IMR-90 (cell line): ENCODE measurements around the gene VPS72. TPM values are rescaled to one million over a fixed set of nuclear protein-coding genes. Genes with fewer than 3 reads are reported as not detected.
"Not testable (repeated sequence)": the region's sequence is repeated elsewhere in the genome, so short reads cannot be mapped to it uniquely, and the experiment has no call there.

ENCODE experiments used
- ATAC-seq: fragments of 200-7000 bp; cut with Tn5 transposase; 2 replicates; pipeline ENCODE4 v1.9.1; 2020; ENCODE audit warnings: low read depth, mild to moderate bottlenecking, moderate library complexity
- BruUV-seq: library from RNA; stranded (reverse); fragments of 400-500 nt; replicated peaks from 2 replicates; lab custom pipeline; 2021; lab: Mats Ljungman, UMichigan
- CTCF ChIA-PET: fragments of 300-600 bp; formaldehyde crosslinking; extraction: SDS; loops from one replicate; lab custom pipeline; 2021; ENCODE audit warnings: antibody characterized with exemption; lab: Yijun Ruan, JAX
- POLR2A ChIA-PET: fragments of 300-600 bp; sonication (Branson Sonifier 250); formaldehyde crosslinking; loops from one replicate; lab custom pipeline; 2022; ENCODE audit warnings: antibody characterized with exemption; ENCODE audit not compliant: unreplicated experiment; lab: Charles Lee
- DNase-seq: peaks from one replicate; pipeline ENCODE4 v3.0.0; 2013
- H2AFZ ChIP-seq: replicated peaks from 2 replicates; pipeline ENCODE3; 2013; ENCODE audit warnings: low read length, mild to moderate bottlenecking; ENCODE audit not compliant: poor library complexity
- H2AK5ac ChIP-seq: 2 replicates; pipeline ENCODE4 v1.6.1; 2013; ENCODE audit warnings: low read depth, low read length, inconsistent platforms
- H2AK9ac ChIP-seq: replicated peaks from 2 replicates; pipeline ENCODE3; 2013; ENCODE audit warnings: mild to moderate bottlenecking, low read depth, low read length, moderate library complexity; ENCODE audit not compliant: poor library complexity
- H2BK120ac ChIP-seq: 2 replicates; pipeline ENCODE4 v1.6.1; 2013; ENCODE audit warnings: low read depth, low read length, inconsistent platforms
- H2BK15ac ChIP-seq: 3 replicates; pipeline ENCODE4 v1.6.1; 2013; ENCODE audit warnings: low read depth, low read length, inconsistent platforms
- H2BK20ac ChIP-seq: 2 replicates; pipeline ENCODE4 v1.6.1; 2013; ENCODE audit warnings: low read depth, mild to moderate bottlenecking, inconsistent platforms, low read length, moderate library complexity
- H2BK5ac ChIP-seq: 2 replicates; pipeline ENCODE4 v1.6.1; 2013; ENCODE audit warnings: mild to moderate bottlenecking, low read depth, low read length, inconsistent platforms; ENCODE audit not compliant: poor library complexity, severe bottlenecking
- H3K14ac ChIP-seq: replicated peaks from 2 replicates; pipeline ENCODE4 v1.6.1; 2013; ENCODE audit warnings: low read depth, low read length, inconsistent platforms
- H3K18ac ChIP-seq: 2 replicates; pipeline ENCODE4 v1.6.1; 2013; ENCODE audit warnings: low read depth, low read length, control low read depth
- H3K23ac ChIP-seq: 2 replicates; pipeline ENCODE4 v1.6.1; 2013; ENCODE audit warnings: low read depth, low read length, inconsistent platforms
- H3K27ac ChIP-seq: 2 replicates; pipeline ENCODE4 v1.5.1; 2013; ENCODE audit warnings: mild to moderate bottlenecking, control low read depth, low read length; ENCODE audit not compliant: insufficient read depth
- H3K27me3 ChIP-seq: 2 replicates; pipeline ENCODE4 v1.6.1; 2013; ENCODE audit warnings: low read length; ENCODE audit not compliant: control insufficient read depth, insufficient read depth
- H3K36me3 ChIP-seq: 2 replicates; pipeline ENCODE4 v1.6.1; 2013; ENCODE audit warnings: low read length, mixed read lengths; ENCODE audit not compliant: control insufficient read depth, insufficient read depth
- H3K4ac ChIP-seq: 2 replicates; pipeline ENCODE4 v1.6.1; 2013; ENCODE audit warnings: low read depth, low read length, inconsistent platforms
- H3K4me1 ChIP-seq: 2 replicates; pipeline ENCODE4 v1.6.1; 2013; ENCODE audit warnings: low read length, mixed read lengths; ENCODE audit not compliant: control insufficient read depth, insufficient read depth
- H3K4me2 ChIP-seq: 2 replicates; pipeline ENCODE4 v1.6.1; 2013; ENCODE audit warnings: low read depth, mild to moderate bottlenecking, control low read depth, low read length, moderate library complexity
- H3K4me3 ChIP-seq: 2 replicates; pipeline ENCODE4 v1.5.1; 2013; ENCODE audit warnings: low read depth, mild to moderate bottlenecking, control low read depth, low read length, moderate library complexity; ENCODE audit not compliant: insufficient read depth
- H3K56ac ChIP-seq: 2 replicates; pipeline ENCODE4 v1.6.1; 2013; ENCODE audit warnings: low read length, inconsistent platforms; ENCODE audit not compliant: insufficient read depth; ENCODE audit errors: extremely low read depth
- H3K79me1 ChIP-seq, 2 experiments: 2 replicates each; pipeline ENCODE4 v1.6.1; 2013; ENCODE audit warnings: low read length in 2 of 2, inconsistent platforms in 1 of 2, low read depth in 1 of 2
- H3K9ac ChIP-seq: 2 replicates; pipeline ENCODE4 v1.6.1; 2013; ENCODE audit warnings: low read depth, low read length, control low read depth
- H3K9me1 ChIP-seq: 2 replicates; pipeline ENCODE4 v1.6.1; 2013; ENCODE audit warnings: low read length, inconsistent platforms; ENCODE audit not compliant: insufficient read depth
- H3K9me3 ChIP-seq: 2 replicates; pipeline ENCODE4 v1.6.1; 2013; ENCODE audit warnings: low read length; ENCODE audit not compliant: control insufficient read depth, insufficient read depth
- H4K20me1 ChIP-seq: 2 replicates; pipeline ENCODE4 v1.6.1; 2013; ENCODE audit warnings: low read length, inconsistent platforms; ENCODE audit not compliant: insufficient read depth
- H4K5ac ChIP-seq: 2 replicates; pipeline ENCODE4 v1.6.1; 2013; ENCODE audit warnings: mild to moderate bottlenecking, low read depth, low read length, control low read depth
- H4K8ac ChIP-seq, 2 experiments: 2 replicates each; pipeline ENCODE4 v1.6.1; 2013; ENCODE audit warnings: low read depth in 2 of 2, low read length in 2 of 2, control low read depth in 1 of 2, inconsistent platforms in 1 of 2
- H4K91ac ChIP-seq: 2 replicates; pipeline ENCODE4 v1.6.1; 2013; ENCODE audit warnings: low read depth, low read length, inconsistent platforms; ENCODE audit not compliant: insufficient read depth
- BHLHE40 ChIP-seq: fragments of 150-350 bp; IDR thresholded peaks from 2 replicates; pipeline ENCODE4 v1.6.1; 2016; ENCODE audit warnings: mild to moderate bottlenecking, low read depth, low read length
- CTCF ChIP-seq: conservative IDR thresholded peaks from 2 replicates; pipeline ENCODE4 v1.5.1; 2012; ENCODE audit warnings: mild to moderate bottlenecking, low read depth, low read length, improper control_type of control experiment
- ELK1 ChIP-seq: fragments of 150-350 bp; IDR thresholded peaks from 2 replicates; pipeline ENCODE4 v1.6.1; 2016; ENCODE audit warnings: low read depth, mild to moderate bottlenecking, low read length, moderate library complexity, borderline replicate concordance
- WGBS, 2 experiments: methylation state at CpG; one replicate each; pipeline versions ENCODE4 v1.1.5 to v1.1.7; 2013; ENCODE audit warnings: missing lambda C conversion rate in 2 of 2; ENCODE audit not compliant: insufficient read length in 1 of 2; ENCODE audit errors: extremely low coverage in 2 of 2; 5-methylcytosine and 5-hydroxymethylcytosine counted together
- dilution Hi-C: fragments of 300-500 bp; cut with HindIII; formaldehyde crosslinking; loops from one replicate; pipeline ENCODE4 v1.14.3; 2018; ENCODE audit warnings: low sequenced_read_pairs; ENCODE audit not compliant: unreplicated experiment
- in situ Hi-C: fragments of 300-500 bp; cut with MboI; formaldehyde crosslinking; loops from 3 replicates; pipeline ENCODE4 v1.14.3; 2019; ENCODE audit warnings: low sequenced_read_pairs, inconsistent platforms, mixed read lengths
- intact Hi-C: fragments of 100-400 bp; cut with micrococcal nuclease; formaldehyde crosslinking; loops from 2 replicates; pipeline ENCODE4 v1.10.0; 2022
- polyA plus RNA-seq, 3 experiments: library from polyadenylated mRNA; depleted of rRNA; stranded (reverse); fragments of >200 nt; gene quantifications; 2 replicates each; pipeline ENCODE4 v1.2.3, GENCODE V29; 2012; ENCODE audit warnings: low replicate concordance in 1 of 3
- total RNA-seq: library from RNA; depleted of rRNA; stranded (reverse); fragments of >200 nt; gene quantifications from 2 replicates; pipeline ENCODE4 v1.2.3, GENCODE V29; 2012

VPS72 gene
- total and polyA plus RNA-seq, 2 of the 4 experiments (the other 2 are of a cell fraction) = 51.3 to 62.3 TPM

- no peak overlapping the region for H3K56ac ChIP-seq
- H3K14ac ChIP-seq = no peak overlapping the region
- no peak overlapping the region for H2BK5ac ChIP-seq
- BruUV-seq = no TSS peak
- dilution Hi-C loops (no loop called here), in situ Hi-C loops (no loop called here), intact Hi-C loops (no loop called here)
- peaks cover 32% of the 10 kb centered on the region for H3K36me3 ChIP-seq
- POLR2A ChIA-PET = no interaction called here
- H3K27me3 ChIP-seq = no peaks in the 10 kb centered on the region
- no peak overlapping the region for H2BK20ac ChIP-seq
- 0 out of 2 replicates have a peak overlapping the region, but pooled peaks have one; percentile 4 for H3K27ac ChIP-seq
- H2AK5ac ChIP-seq = no peak overlapping the region
- CTCF ChIA-PET = no interaction called here
- no peaks in the 10 kb centered on the region for H3K9me3 ChIP-seq
- H4K5ac ChIP-seq = no peak overlapping the region
- H3K4me2 ChIP-seq = no peak overlapping the region
- ATAC-seq = peak; percentile 86
- no peak overlapping the region for H3K23ac ChIP-seq
- H2AK9ac ChIP-seq = no peak overlapping the region
- H3K4me3 ChIP-seq = no peak overlapping the region
- H3K4me1 ChIP-seq = peaks cover 1% of the 10 kb centered on the region; the same call in 1 of the 2 replicates
- no peak overlapping the region for H4K91ac ChIP-seq
- no peak overlapping the region for H4K8ac ChIP-seq
- H2BK120ac ChIP-seq = no peak overlapping the region
- H3K79me1 ChIP-seq = peaks cover 0 to 63% of the 10 kb centered on the region in 2 experiments; a peak in 3 of 4 replicates
- H2AFZ ChIP-seq = no peak overlapping the region
- no peak overlapping the region for H2BK15ac ChIP-seq
- peak; percentile 72 for DNase-seq
- H3K4ac ChIP-seq = no peak overlapping the region
- H4K20me1 ChIP-seq = peaks cover 77% of the 10 kb centered on the region
- TF ChIP-seq BHLHE40 (0 out of 2 replicates have a peak, but pooled peaks have one; percentile 8), CTCF (no peak), ELK1 (no peak)
- WGBS, 2 experiments = no CpG with 5 or more reads among the region's 1 CpG
- no peak overlapping the region for H3K9ac ChIP-seq
- peaks cover 8% of the 10 kb centered on the region; the same call in 1 of the 2 replicates for H3K9me1 ChIP-seq
- no peak overlapping the region for H3K18ac ChIP-seq
These were observed 20.8 kb upstream of the VPS72 start for GRCh38 chr1:151210830-151211229.

- H3K4me2 ChIP-seq, in situ Hi-C loops, H2BK5ac ChIP-seq, H3K4me1 ChIP-seq, POLR2A ChIA-PET, H3K9ac ChIP-seq, H4K5ac ChIP-seq, H2AK5ac ChIP-seq, H2AK9ac ChIP-seq, H3K9me1 ChIP-seq, H2BK15ac ChIP-seq, BruUV-seq, H3K4me3 ChIP-seq, H3K4ac ChIP-seq, H2BK20ac ChIP-seq, H2BK120ac ChIP-seq, intact Hi-C loops, dilution Hi-C loops, H3K23ac ChIP-seq, H3K27me3 ChIP-seq, H4K8ac ChIP-seq, H4K91ac ChIP-seq, H3K18ac ChIP-seq, H3K9me3 ChIP-seq, H3K14ac ChIP-seq, H3K27ac ChIP-seq, CTCF ChIA-PET, H3K56ac ChIP-seq, ATAC-seq, H2AFZ ChIP-seq, DNase-seq: not testable (repeated sequence)
- Histone ChIP-seq H3K36me3 (peaks cover 36% of the 10 kb centered on the region), H4K20me1 (peaks cover 79% of the 10 kb centered on the region), H3K79me1 (peaks cover 0 to 50% of the 10 kb centered on the region in 2 experiments; a peak in 2 of 4 replicates)
- 97% methylated on average over 7 of the region's 12 CpGs; no CpG with 5 or more reads in 1 of the 2 experiments for WGBS, 2 experiments
These were observed 15.5 kb upstream of the VPS72 start for GRCh38 chr1:151205381-151205965.
